C4-2B (cell line): ENCODE data around the gene ATP1A4.

Experiments used
- ZFX ChIP-seq: fragments of 450-650 bp; IDR thresholded peaks from 2 replicates; pipeline ENCODE4 v1.6.1; 2017
- TF ChIP-seq, protein P1 (sequence below): fragments of 450-650 bp; conservative IDR thresholded peaks from 2 replicates; pipeline ENCODE4 v1.5.1; 2017; ENCODE audit warnings: mild to moderate bottlenecking

GRCh38 chr1:160127865-160128523, 23.4 kb upstream of the ATP1A4 start:
- TF ChIP-seq, protein P1, sequence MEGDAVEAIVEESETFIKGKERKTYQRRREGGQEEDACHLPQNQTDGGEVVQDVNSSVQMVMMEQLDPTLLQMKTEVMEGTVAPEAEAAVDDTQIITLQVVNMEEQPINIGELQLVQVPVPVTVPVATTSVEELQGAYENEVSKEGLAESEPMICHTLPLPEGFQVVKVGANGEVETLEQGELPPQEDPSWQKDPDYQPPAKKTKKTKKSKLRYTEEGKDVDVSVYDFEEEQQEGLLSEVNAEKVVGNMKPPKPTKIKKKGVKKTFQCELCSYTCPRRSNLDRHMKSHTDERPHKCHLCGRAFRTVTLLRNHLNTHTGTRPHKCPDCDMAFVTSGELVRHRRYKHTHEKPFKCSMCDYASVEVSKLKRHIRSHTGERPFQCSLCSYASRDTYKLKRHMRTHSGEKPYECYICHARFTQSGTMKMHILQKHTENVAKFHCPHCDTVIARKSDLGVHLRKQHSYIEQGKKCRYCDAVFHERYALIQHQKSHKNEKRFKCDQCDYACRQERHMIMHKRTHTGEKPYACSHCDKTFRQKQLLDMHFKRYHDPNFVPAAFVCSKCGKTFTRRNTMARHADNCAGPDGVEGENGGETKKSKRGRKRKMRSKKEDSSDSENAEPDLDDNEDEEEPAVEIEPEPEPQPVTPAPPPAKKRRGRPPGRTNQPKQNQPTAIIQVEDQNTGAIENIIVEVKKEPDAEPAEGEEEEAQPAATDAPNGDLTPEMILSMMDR = no peak
- no peak for TF ChIP-seq ZFX
